ENCODE measurements around the gene AQP2.

DNA sequence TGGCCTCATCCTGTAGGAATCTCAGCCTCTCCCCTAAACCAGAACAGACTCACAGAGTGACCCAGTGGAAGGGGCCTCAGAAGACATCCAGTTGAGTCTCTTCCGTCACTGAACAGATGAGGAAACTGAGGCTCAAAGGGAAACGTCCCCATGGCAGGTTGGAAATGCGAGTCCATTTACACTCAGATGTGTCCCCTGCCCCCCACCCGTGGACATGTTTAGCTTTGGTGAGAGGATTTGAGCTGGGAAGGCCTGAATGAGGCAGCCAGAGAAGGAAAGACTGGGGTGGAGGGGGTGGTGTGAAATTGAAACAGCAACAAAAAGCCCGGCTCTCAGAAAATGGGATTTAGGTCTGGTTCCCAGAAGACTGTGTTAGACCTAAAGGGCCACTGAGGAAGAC lies 48.6 kb upstream of the AQP2 start:
- no peak for TF ChIP-seq REST (IDR thresholded peaks at IDR 0.05; ENCODE audit: insufficient read depth in 1 of 2, low read depth in 2 of 2, low read length in 2 of 2)
- TF ChIP-seq TAF1 (IDR thresholded peaks at IDR 0.05; ENCODE audit: borderline replicate concordance, insufficient read depth, low read length), result no peak
- TF ChIP-seq POLR2AphosphoS5 (IDR thresholded peaks at IDR 0.05; ENCODE audit: low read depth, low read length), result no peak
- no peak for TF ChIP-seq SIN3A (IDR thresholded peaks at IDR 0.05; ENCODE audit: borderline replicate concordance, insufficient read depth, low read length)
- no peak for TF ChIP-seq FOXP2 (optimal IDR thresholded peaks at IDR 0.05; ENCODE audit: borderline replicate concordance, extremely low read depth, extremely low read length, insufficient read depth)

All from PFSK-1 (cell line).